Measurements from ENCODE around the gene OTUD4.
A peak's percentile ranks its signal among the peaks of the same experiment; 100 is the strongest.

OTUD4 gene

DNA sequence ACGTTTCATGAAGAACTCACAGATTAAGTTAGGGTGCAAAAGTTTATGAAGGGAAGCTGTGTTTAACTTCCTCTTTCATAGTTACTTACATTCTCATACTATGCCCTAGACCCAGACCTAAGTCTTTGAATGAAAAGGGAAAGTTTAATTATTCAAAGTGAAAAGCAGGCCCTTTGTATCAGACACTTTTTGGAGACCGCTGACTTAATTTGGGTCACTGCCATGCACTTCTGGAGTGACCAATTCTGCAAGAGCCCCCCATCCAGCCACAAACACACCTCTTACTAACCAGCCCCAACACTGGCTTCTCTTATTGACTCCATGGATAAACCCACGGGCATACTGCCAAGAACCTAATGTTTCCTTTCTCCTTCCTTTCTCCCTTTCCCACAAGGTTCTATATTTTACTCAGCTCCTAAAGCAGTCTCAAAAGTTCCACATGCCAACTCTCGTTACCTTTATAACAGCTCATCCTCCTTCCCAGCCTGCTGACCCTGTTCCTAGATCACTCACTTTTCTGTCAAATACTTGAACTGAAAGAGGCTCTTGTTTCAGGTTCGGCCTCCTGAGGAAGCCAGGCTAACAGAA, 47.8 kb downstream of the OTUD4 start:
- Histone ChIP-seq H3K27ac (replicated peaks) (peak overlapping the region; percentile 5), H3K27me3 (ENCODE audit: insufficient read depth, poor library complexity, severe bottlenecking) (no peaks in the 10 kb centered on the region), H3K4me3 (replicated peaks; ENCODE audit: insufficient read depth, low read length) (no peak overlapping the region)
- DNase-seq (ENCODE audit: low read depth in 1 of 2, low spot score in 1 of 2) = peak in 1 of 2 experiments; percentile 14
- TF ChIP-seq POLR2AphosphoS5 (IDR thresholded peaks at IDR 0.05; ENCODE audit: low read depth) (peak; percentile 39; the same call in 1 of the 2 replicates), GABPA (IDR thresholded peaks at IDR 0.05; ENCODE audit: low read depth) (no peak)

DNA sequence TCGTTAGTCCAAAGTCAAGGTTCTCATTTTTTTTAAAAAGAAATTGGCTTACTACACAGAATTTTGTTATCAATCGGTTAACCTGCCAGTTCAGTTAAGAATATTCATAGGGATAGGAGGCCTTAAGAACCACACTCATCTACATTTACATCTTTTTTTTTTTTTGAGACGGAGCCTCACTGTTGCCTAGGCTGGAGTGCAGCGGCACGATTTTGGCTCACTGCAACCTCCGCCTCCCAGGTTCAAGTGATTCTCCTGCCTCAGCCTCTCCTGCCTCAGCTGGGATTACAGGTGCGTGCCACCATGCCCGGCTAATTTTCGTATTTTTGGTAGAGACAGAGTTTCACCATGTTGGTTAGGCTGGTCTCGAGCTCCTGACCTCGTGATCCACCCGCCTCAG, 48.5 kb downstream of the OTUD4 start:
- DNase-seq (ENCODE audit: low read depth in 1 of 2, low spot score in 1 of 2) = no peak
- no peaks in the 10 kb centered on the region for H3K27me3 ChIP-seq (ENCODE audit: insufficient read depth, poor library complexity, severe bottlenecking)
- TF ChIP-seq SPI1 (IDR thresholded peaks at IDR 0.05; ENCODE audit: borderline replicate concordance, low read depth) (no peak), POLR2AphosphoS5 (IDR thresholded peaks at IDR 0.05; ENCODE audit: low read depth) (peak; percentile 24; the same call in 1 of the 2 replicates), GABPA (IDR thresholded peaks at IDR 0.05; ENCODE audit: low read depth) (no peak)
- TF ChIP-seq, protein P1, sequence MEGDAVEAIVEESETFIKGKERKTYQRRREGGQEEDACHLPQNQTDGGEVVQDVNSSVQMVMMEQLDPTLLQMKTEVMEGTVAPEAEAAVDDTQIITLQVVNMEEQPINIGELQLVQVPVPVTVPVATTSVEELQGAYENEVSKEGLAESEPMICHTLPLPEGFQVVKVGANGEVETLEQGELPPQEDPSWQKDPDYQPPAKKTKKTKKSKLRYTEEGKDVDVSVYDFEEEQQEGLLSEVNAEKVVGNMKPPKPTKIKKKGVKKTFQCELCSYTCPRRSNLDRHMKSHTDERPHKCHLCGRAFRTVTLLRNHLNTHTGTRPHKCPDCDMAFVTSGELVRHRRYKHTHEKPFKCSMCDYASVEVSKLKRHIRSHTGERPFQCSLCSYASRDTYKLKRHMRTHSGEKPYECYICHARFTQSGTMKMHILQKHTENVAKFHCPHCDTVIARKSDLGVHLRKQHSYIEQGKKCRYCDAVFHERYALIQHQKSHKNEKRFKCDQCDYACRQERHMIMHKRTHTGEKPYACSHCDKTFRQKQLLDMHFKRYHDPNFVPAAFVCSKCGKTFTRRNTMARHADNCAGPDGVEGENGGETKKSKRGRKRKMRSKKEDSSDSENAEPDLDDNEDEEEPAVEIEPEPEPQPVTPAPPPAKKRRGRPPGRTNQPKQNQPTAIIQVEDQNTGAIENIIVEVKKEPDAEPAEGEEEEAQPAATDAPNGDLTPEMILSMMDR (IDR thresholded peaks at IDR 0.05; ENCODE audit: insufficient read depth, low read length) = no peak
- TF ChIP-seq, protein P2, sequence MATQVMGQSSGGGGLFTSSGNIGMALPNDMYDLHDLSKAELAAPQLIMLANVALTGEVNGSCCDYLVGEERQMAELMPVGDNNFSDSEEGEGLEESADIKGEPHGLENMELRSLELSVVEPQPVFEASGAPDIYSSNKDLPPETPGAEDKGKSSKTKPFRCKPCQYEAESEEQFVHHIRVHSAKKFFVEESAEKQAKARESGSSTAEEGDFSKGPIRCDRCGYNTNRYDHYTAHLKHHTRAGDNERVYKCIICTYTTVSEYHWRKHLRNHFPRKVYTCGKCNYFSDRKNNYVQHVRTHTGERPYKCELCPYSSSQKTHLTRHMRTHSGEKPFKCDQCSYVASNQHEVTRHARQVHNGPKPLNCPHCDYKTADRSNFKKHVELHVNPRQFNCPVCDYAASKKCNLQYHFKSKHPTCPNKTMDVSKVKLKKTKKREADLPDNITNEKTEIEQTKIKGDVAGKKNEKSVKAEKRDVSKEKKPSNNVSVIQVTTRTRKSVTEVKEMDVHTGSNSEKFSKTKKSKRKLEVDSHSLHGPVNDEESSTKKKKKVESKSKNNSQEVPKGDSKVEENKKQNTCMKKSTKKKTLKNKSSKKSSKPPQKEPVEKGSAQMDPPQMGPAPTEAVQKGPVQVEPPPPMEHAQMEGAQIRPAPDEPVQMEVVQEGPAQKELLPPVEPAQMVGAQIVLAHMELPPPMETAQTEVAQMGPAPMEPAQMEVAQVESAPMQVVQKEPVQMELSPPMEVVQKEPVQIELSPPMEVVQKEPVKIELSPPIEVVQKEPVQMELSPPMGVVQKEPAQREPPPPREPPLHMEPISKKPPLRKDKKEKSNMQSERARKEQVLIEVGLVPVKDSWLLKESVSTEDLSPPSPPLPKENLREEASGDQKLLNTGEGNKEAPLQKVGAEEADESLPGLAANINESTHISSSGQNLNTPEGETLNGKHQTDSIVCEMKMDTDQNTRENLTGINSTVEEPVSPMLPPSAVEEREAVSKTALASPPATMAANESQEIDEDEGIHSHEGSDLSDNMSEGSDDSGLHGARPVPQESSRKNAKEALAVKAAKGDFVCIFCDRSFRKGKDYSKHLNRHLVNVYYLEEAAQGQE (IDR thresholded peaks at IDR 0.05; ENCODE audit: insufficient replicate concordance, low read depth) = no peak
- H3K27ac ChIP-seq (replicated peaks) = no peak overlapping the region; the same call in 1 of the 2 replicates
- H3K4me3 ChIP-seq (replicated peaks; ENCODE audit: insufficient read depth, low read length) = no peak overlapping the region

DNA sequence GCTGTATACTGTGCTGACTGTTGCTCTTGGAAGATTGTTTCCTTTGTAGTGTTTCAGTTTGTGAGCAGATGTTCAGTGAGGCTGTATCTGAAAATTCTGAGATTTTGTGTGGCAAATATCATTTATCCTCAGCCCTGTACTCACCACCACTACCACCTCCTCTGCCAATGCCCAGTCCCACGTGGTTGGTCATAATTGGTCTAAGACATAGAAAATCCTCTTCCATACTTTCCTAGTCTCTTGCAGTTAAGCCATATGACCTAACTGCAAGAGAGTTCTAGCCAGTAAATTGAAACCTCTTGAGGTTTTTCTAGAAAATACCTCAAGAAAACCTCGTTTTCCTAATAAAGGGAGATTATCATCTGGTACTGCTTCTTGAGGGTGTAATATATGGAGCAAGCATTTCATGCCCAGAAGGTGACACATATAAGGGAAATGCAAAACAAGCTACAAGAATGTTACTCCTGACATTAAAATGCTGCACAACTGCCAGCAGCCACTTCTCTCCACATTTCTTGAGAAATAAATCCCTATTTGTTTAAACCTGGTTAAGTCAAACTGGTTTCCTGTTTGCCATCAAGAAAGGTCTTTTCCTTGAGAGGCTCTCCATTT, 49.5 kb downstream of the OTUD4 start:
- no peak for TF ChIP-seq SPI1 (IDR thresholded peaks at IDR 0.05; ENCODE audit: borderline replicate concordance, low read depth)
- TF ChIP-seq, protein P1 (IDR thresholded peaks at IDR 0.05; ENCODE audit: insufficient read depth, low read length) = no peak
- TF ChIP-seq POLR2AphosphoS5 (IDR thresholded peaks at IDR 0.05; ENCODE audit: low read depth) = no peak
- no peak for TF ChIP-seq GABPA (IDR thresholded peaks at IDR 0.05; ENCODE audit: low read depth)
- TF ChIP-seq, protein P2 (IDR thresholded peaks at IDR 0.05; ENCODE audit: insufficient replicate concordance, low read depth) = no peak
- H3K4me3 ChIP-seq (replicated peaks; ENCODE audit: insufficient read depth, low read length) = no peak overlapping the region
- no peak for DNase-seq (ENCODE audit: low read depth in 1 of 2, low spot score in 1 of 2)
- H3K27ac ChIP-seq (replicated peaks) = peak overlapping the region; percentile 19; the same call in 1 of the 2 replicates
- H3K27me3 ChIP-seq (ENCODE audit: insufficient read depth, poor library complexity, severe bottlenecking) = no peaks in the 10 kb centered on the region

DNA sequence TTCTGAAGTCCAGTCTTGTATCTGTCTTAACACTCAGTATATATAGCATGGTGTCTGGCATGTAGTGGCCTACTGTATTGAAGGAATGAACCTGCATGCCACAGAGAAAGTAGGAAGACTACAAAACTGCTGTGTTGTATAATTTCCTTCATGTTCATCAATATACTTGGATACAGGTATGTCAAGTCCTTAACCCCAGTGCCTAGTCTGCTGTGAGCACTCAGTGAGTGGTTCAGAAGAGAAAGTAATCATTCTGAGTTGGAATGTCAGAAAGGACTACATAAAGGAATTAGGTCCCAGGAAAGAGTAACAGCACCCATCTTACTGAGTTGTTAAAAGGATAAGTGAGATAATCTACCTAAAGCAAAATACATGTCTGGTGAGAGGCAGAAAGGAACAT, 50.3 kb downstream of the OTUD4 start:
- Histone ChIP-seq H3K27ac (replicated peaks) (no peak overlapping the region), H3K27me3 (ENCODE audit: insufficient read depth, poor library complexity, severe bottlenecking) (no peaks in the 10 kb centered on the region), H3K4me3 (replicated peaks; ENCODE audit: insufficient read depth, low read length) (no peak overlapping the region)
- no peak for DNase-seq (ENCODE audit: low read depth in 1 of 2, low spot score in 1 of 2)
- TF ChIP-seq POLR2AphosphoS5 (IDR thresholded peaks at IDR 0.05; ENCODE audit: low read depth) = no peak
- TF ChIP-seq GABPA (IDR thresholded peaks at IDR 0.05; ENCODE audit: low read depth) = no peak
- TF ChIP-seq, protein P1 (IDR thresholded peaks at IDR 0.05; ENCODE audit: insufficient read depth, low read length) = no peak
- no peak for TF ChIP-seq SPI1 (IDR thresholded peaks at IDR 0.05; ENCODE audit: borderline replicate concordance, low read depth)
- TF ChIP-seq, protein P2 (IDR thresholded peaks at IDR 0.05; ENCODE audit: insufficient replicate concordance, low read depth) = no peak

Data from HL-60 (cell line).